NCI-H1417 treated with DMSO at 0.1 percent for 48 hours (cell line): ENCODE measurements around the gene COQ8B.
A peak's percentile ranks its signal among the peaks of the same experiment; 100 is the strongest.
"Not testable (repeated sequence)": the region's sequence is repeated elsewhere in the genome, so short reads cannot be mapped to it uniquely, and the experiment has no call there.

Experiments used
- DNase-seq: peaks from one replicate; lab custom pipeline; 2025; lab: John Stamatoyannopoulos, UW

Gene COQ8B

GRCh38 chr19:40716482-40717324, at the start of gene COQ8B, which contains the start of gene ITPKC:
TSS of gene COQ8B (minus strand) at chr19:40716886. CDS start at chr19:40714632, 2,254 bp downstream.
TSS of gene ITPKC (plus strand) at chr19:40717112. CDS start at chr19:40717136, 24 bp downstream.
- DNase-seq = peak; percentile 28

GRCh38 chr19:40766385-40766784, 49.7 kb upstream of the COQ8B start:
- not testable (repeated sequence) for DNase-seq

- DNase-seq = no peak
These were observed 47.3 kb upstream of the COQ8B start for GRCh38 chr19:40763963-40764362.

GRCh38 chr19:40763526-40763925, 46.8 kb upstream of the COQ8B start:
- DNase-seq = no peak

GRCh38 chr19:40762754-40763470, 46.2 kb upstream of the COQ8B start:
- no peak for DNase-seq

GRCh38 chr19:40759352-40759751, 42.7 kb upstream of the COQ8B start:
- no peak for DNase-seq

- DNase-seq = no peak
These were observed 41.8 kb upstream of the COQ8B start for GRCh38 chr19:40758491-40758890.

GRCh38 chr19:40756502-40757110, 39.9 kb upstream of the COQ8B start:
- no peak for DNase-seq

GRCh38 chr19:40755791-40756190, 39.1 kb upstream of the COQ8B start:
- DNase-seq = no peak

GRCh38 chr19:40755248-40755624, 38.5 kb upstream of the COQ8B start:
- DNase-seq = no peak

GRCh38 chr19:40754611-40755247, 38.0 kb upstream of the COQ8B start:
- no peak for DNase-seq

GRCh38 chr19:40752257-40752781, 35.6 kb upstream of the COQ8B start:
- DNase-seq = no peak

GRCh38 chr19:40750874-40751537, 34.3 kb upstream of the COQ8B start, which contains the start of gene SNRPA:
TSS of gene SNRPA (plus strand) at chr19:40751203. CDS start at chr19:40751409, 206 bp downstream.
- DNase-seq = peak; percentile 95

GRCh38 chr19:40750058-40750873, 33.6 kb upstream of the COQ8B start, which contains the start of gene ACTMAP:
TSS of gene ACTMAP (minus strand) at chr19:40750477. CDS start at chr19:40749803, 674 bp downstream.
- peak; percentile 95 for DNase-seq

- no peak for DNase-seq
These were observed 30.9 kb upstream of the COQ8B start for GRCh38 chr19:40747536-40747935.

- no peak for DNase-seq
These were observed 28.7 kb upstream of the COQ8B start for GRCh38 chr19:40745402-40745780.

- no peak for DNase-seq
These were observed 28.1 kb upstream of the COQ8B start for GRCh38 chr19:40744554-40745401.

GRCh38 chr19:40743926-40744325, 27.2 kb upstream of the COQ8B start:
- no peak for DNase-seq

- no peak for DNase-seq
These were observed 26.2 kb upstream of the COQ8B start for GRCh38 chr19:40742886-40743285.
